ENCODE results near the gene SCEL. TPM values are rescaled to one million over a fixed set of nuclear protein-coding genes. Genes with fewer than 3 reads are reported as not detected.
"Not testable (repeated sequence)": the region's sequence is repeated elsewhere in the genome, so short reads cannot be mapped to it uniquely, and the experiment has no call there.

SCEL gene
- total RNA-seq, 1 experiment from 2014 or later: 2.8 TPM

DNA sequence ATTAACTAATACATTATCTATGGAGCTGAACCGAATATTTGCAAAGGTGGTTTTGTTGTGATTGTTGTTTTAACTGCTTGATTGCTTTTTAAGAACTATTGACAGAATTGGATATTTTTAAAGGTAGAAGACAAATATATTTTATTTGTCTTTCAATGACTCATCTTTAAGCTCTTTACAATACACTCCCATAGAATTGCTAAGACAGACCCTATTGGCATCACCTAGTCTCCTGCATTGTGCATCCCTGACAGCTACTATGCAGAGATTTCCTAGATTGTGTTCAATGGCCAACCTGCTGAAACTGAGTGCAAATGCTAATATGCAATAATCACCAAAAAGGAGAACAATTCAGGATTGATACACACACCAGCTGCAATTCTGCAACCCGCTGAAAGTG is 19.7 kb upstream of the SCEL start:
- H3K9me3 Mint-ChIP-seq (ENCODE audit: unreplicated experiment): no peaks in the 10 kb centered on the region
- no peak for DNase-seq
- no peak overlapping the region for H3K4me3 Mint-ChIP-seq (ENCODE audit: unreplicated experiment)
- Histone ChIP-seq H3K9me3 (no peaks in the 10 kb centered on the region), H3K4me3 (ENCODE audit: low read depth, low read length) (no peak overlapping the region), H3K27me3 (replicated peaks; ENCODE audit: control insufficient read depth, insufficient read depth, low read length) (no peaks in the 10 kb centered on the region), H3K36me3 (ENCODE audit: control insufficient read depth, insufficient read depth, low read length) (no peaks in the 10 kb centered on the region), H3K4me1 (peaks cover 5% of the 10 kb centered on the region; the same call in 1 of the 2 replicates)
- ChIA-PET CTCF (no interaction called here), POLR2A (no interaction called here)
- BruUV-seq (replicated peaks): no TSS peak
- no peaks in the 10 kb centered on the region for H3K36me3 Mint-ChIP-seq (ENCODE audit: insufficient read depth, unreplicated experiment)
- TF ChIP-seq, protein P1, sequence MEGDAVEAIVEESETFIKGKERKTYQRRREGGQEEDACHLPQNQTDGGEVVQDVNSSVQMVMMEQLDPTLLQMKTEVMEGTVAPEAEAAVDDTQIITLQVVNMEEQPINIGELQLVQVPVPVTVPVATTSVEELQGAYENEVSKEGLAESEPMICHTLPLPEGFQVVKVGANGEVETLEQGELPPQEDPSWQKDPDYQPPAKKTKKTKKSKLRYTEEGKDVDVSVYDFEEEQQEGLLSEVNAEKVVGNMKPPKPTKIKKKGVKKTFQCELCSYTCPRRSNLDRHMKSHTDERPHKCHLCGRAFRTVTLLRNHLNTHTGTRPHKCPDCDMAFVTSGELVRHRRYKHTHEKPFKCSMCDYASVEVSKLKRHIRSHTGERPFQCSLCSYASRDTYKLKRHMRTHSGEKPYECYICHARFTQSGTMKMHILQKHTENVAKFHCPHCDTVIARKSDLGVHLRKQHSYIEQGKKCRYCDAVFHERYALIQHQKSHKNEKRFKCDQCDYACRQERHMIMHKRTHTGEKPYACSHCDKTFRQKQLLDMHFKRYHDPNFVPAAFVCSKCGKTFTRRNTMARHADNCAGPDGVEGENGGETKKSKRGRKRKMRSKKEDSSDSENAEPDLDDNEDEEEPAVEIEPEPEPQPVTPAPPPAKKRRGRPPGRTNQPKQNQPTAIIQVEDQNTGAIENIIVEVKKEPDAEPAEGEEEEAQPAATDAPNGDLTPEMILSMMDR (IDR thresholded peaks at IDR 0.05; ENCODE audit: insufficient read depth in 1 of 2, low read depth in 1 of 2, low read length in 1 of 2, severe bottlenecking in 1 of 2, unreplicated experiment in 1 of 2): no peak
- intact Hi-C loops (cut with micrococcal nuclease; ENCODE audit: unreplicated experiment): no loop called here
- H3K4me1 Mint-ChIP-seq (ENCODE audit: low read depth, unreplicated experiment): peaks cover 4% of the 10 kb centered on the region
- no peaks in the 10 kb centered on the region for H3K27me3 Mint-ChIP-seq (ENCODE audit: insufficient read depth, unreplicated experiment)
- H3K27ac Mint-ChIP-seq (ENCODE audit: unreplicated experiment): no peak overlapping the region

DNA sequence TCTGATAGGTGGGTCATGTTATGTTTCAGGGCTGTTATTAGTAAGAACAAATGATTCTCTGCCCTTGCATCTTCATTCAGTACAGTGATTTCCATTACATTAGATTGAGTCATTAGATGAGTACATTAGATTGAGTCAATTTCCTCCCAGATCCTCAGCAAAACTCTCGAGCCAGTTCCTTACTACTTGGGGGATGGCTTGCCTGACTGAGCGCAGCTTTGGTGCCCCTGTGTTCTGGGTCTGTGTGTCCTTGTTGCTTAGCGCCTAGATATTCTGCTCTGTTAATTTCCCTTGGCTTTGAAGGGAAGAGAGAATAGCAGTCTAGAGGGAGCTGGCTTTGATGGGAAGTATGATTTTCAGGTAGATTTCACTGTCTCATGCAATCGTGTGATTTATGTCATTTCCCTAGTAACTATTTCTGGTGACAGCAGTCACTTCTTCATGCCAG is 19.1 kb upstream of the SCEL start:
- no peak overlapping the region for H3K27ac Mint-ChIP-seq (ENCODE audit: unreplicated experiment)

DNA sequence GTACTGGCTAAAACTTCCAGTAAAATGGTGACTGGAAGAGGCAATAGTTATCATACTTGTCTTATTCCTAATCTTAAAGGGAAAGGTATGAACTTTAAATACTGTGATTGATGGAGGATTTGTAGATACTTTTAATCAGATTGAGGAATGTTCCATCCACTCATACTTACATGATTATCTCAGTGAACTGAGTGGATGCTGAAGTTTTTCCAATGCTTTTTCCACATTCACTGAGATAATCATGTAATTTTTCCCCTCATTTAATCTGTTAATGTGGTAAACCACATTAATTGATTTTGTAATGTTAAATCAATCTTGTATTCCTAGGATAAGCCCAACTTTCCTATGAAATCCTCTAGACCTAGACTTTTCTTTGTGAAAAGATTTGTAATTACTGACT is 17.2 kb upstream of the SCEL start:
- Mint-ChIP-seq H3K27me3 (ENCODE audit: insufficient read depth, unreplicated experiment) (no peaks in the 10 kb centered on the region), H3K4me3 (ENCODE audit: unreplicated experiment) (no peak overlapping the region), H3K27ac (ENCODE audit: unreplicated experiment) (no peak overlapping the region), H3K4me1 (ENCODE audit: low read depth, unreplicated experiment) (peaks cover 25% of the 10 kb centered on the region), H3K36me3 (ENCODE audit: insufficient read depth, unreplicated experiment) (no peaks in the 10 kb centered on the region), H3K9me3 (ENCODE audit: unreplicated experiment) (no peaks in the 10 kb centered on the region)
- no peaks in the 10 kb centered on the region for H3K27me3 ChIP-seq (replicated peaks; ENCODE audit: control insufficient read depth, insufficient read depth, low read length)
- intact Hi-C loops (cut with micrococcal nuclease; ENCODE audit: unreplicated experiment): no loop called here
- TF ChIP-seq, protein P1 (IDR thresholded peaks at IDR 0.05; ENCODE audit: insufficient read depth in 1 of 2, low read depth in 1 of 2, low read length in 1 of 2, severe bottlenecking in 1 of 2, unreplicated experiment in 1 of 2): no peak
- no TSS peak for BruUV-seq (replicated peaks)
- no peak overlapping the region for H3K4me3 ChIP-seq (ENCODE audit: low read depth, low read length)
- H3K36me3 ChIP-seq (ENCODE audit: control insufficient read depth, insufficient read depth, low read length): no peaks in the 10 kb centered on the region
- H3K9me3 ChIP-seq: no peaks in the 10 kb centered on the region
- ChIA-PET CTCF (no interaction called here), POLR2A (no interaction called here)
- peaks cover 23% of the 10 kb centered on the region for H3K4me1 ChIP-seq
- DNase-seq: no peak

More for the DNA sequence above, 19.1 kb upstream of the SCEL start:
- Mint-ChIP-seq H3K4me1 (ENCODE audit: low read depth, unreplicated experiment) (peaks cover 10% of the 10 kb centered on the region), H3K36me3 (ENCODE audit: insufficient read depth, unreplicated experiment) (no peaks in the 10 kb centered on the region), H3K9me3 (ENCODE audit: unreplicated experiment) (no peaks in the 10 kb centered on the region), H3K27me3 (ENCODE audit: insufficient read depth, unreplicated experiment) (no peaks in the 10 kb centered on the region), H3K4me3 (ENCODE audit: unreplicated experiment) (no peak overlapping the region)
- H3K27me3 ChIP-seq (replicated peaks; ENCODE audit: control insufficient read depth, insufficient read depth, low read length): no peaks in the 10 kb centered on the region
- no peak overlapping the region for H3K4me3 ChIP-seq (ENCODE audit: low read depth, low read length)
- POLR2A ChIA-PET: no interaction called here
- no TSS peak for BruUV-seq (replicated peaks)
- TF ChIP-seq, protein P1 (IDR thresholded peaks at IDR 0.05; ENCODE audit: insufficient read depth in 1 of 2, low read depth in 1 of 2, low read length in 1 of 2, severe bottlenecking in 1 of 2, unreplicated experiment in 1 of 2): no peak
- H3K36me3 ChIP-seq (ENCODE audit: control insufficient read depth, insufficient read depth, low read length): no peaks in the 10 kb centered on the region
- CTCF ChIA-PET: no interaction called here
- no peaks in the 10 kb centered on the region for H3K9me3 ChIP-seq
- DNase-seq: no peak
- intact Hi-C loops (cut with micrococcal nuclease; ENCODE audit: unreplicated experiment): no loop called here
- peaks cover 11% of the 10 kb centered on the region for H3K4me1 ChIP-seq

DNA sequence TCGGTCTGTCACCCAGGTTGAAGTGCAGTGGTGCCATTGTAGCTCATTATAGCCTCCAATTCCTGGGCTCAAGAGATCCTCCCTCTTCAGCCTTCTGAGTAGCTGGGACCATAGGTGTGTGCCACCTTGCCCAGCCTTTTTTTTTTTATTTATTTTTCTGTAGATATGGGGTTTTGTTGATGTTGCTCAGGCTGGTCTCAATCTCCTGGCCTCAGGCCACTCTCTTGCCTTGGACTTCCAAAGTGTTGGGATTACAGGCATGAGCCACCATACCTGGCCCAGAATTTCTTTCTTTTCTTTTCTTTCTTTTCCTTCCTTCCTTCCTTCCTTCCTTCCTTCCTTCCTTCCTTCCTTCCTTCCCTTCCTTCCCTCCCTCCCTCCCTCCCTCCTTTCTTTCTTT is 16.1 kb upstream of the SCEL start:
- H3K27ac Mint-ChIP-seq (ENCODE audit: unreplicated experiment); CTCF ChIA-PET; H3K36me3 Mint-ChIP-seq (ENCODE audit: insufficient read depth, unreplicated experiment); BruUV-seq (replicated peaks); H3K27me3 ChIP-seq (replicated peaks; ENCODE audit: control insufficient read depth, insufficient read depth, low read length); H3K36me3 ChIP-seq (ENCODE audit: control insufficient read depth, insufficient read depth, low read length); H3K4me3 Mint-ChIP-seq (ENCODE audit: unreplicated experiment); H3K4me3 ChIP-seq (ENCODE audit: low read depth, low read length); DNase-seq; H3K9me3 Mint-ChIP-seq (ENCODE audit: unreplicated experiment); intact Hi-C loops (cut with micrococcal nuclease; ENCODE audit: unreplicated experiment); H3K27me3 Mint-ChIP-seq (ENCODE audit: insufficient read depth, unreplicated experiment); H3K9me3 ChIP-seq; POLR2A ChIA-PET: not testable (repeated sequence)
- peaks cover 25% of the 10 kb centered on the region for H3K4me1 Mint-ChIP-seq (ENCODE audit: low read depth, unreplicated experiment)
- peaks cover 23% of the 10 kb centered on the region for H3K4me1 ChIP-seq

All from Caco-2 (cell line).